H1 (cell line): Measurements from ENCODE around the gene CDCA3. TPM values are rescaled to one million over a fixed set of nuclear protein-coding genes. Genes with fewer than 3 reads are reported as not detected.

ENCODE experiments used
- CTCF ChIA-PET: fragments of 300-600 bp; sonication (Branson Sonifier 250); formaldehyde crosslinking; loops from one replicate; lab custom pipeline; 2021; ENCODE audit not compliant: partially characterized antibody; lab: Charles Lee
- POLR2A ChIA-PET: fragments of 300-600 bp; sonication (Branson Sonifier 250); formaldehyde crosslinking; loops from one replicate; lab custom pipeline; 2021; ENCODE audit warnings: inconsistent platforms; ENCODE audit not compliant: partially characterized antibody; lab: Charles Lee
- DNase-seq, 2 experiments: peaks; one replicate each; pipeline versions ENCODE4 v3.0.0 to v3.0.0-alpha.2; 2010 to 2022; ENCODE audit warnings: low spot score in 2 of 2, low read depth in 1 of 2, mixed read lengths in 1 of 2
- FAIRE-seq: peaks from 2 replicates; lab custom pipeline; 2011; peaks lifted over from hg19 to GRCh38; lab: Jason Lieb, UNC
- H2AFZ ChIP-seq: 2 replicates; pipeline ENCODE4 v1.8.1; 2012; ENCODE audit warnings: low read length, inconsistent platforms
- H2AK5ac ChIP-seq: 2 replicates; pipeline ENCODE4 v1.6.1; 2013; ENCODE audit warnings: low read depth, low read length
- H2BK120ac ChIP-seq: replicated peaks from 2 replicates; pipeline ENCODE3; 2013; ENCODE audit warnings: low read depth, low read length, inconsistent platforms
- H2BK12ac ChIP-seq: 2 replicates; pipeline ENCODE4 v1.6.1; 2013; ENCODE audit warnings: low read depth, low read length
- H2BK15ac ChIP-seq: 2 replicates; pipeline ENCODE4 v1.6.1; 2013; ENCODE audit warnings: low read length
- H2BK20ac ChIP-seq: 2 replicates; pipeline ENCODE4 v1.6.1; 2013; ENCODE audit warnings: low read length
- H2BK5ac ChIP-seq: 2 replicates; pipeline ENCODE4 v1.6.1; 2013; ENCODE audit warnings: low read depth, low read length
- H3K14ac ChIP-seq: 2 replicates; pipeline ENCODE4 v1.6.1; 2013; ENCODE audit warnings: inconsistent platforms; ENCODE audit not compliant: insufficient read length
- H3K18ac ChIP-seq: 2 replicates; pipeline ENCODE4 v1.6.1; 2013; ENCODE audit warnings: low read length; ENCODE audit errors: extremely low read depth
- H3K23ac ChIP-seq: 2 replicates; pipeline ENCODE4 v1.6.1; 2013; ENCODE audit warnings: inconsistent platforms; ENCODE audit not compliant: insufficient read length
- H3K23me2 ChIP-seq: 2 replicates; pipeline ENCODE4 v1.6.1; 2013; ENCODE audit warnings: low read depth, low read length
- H3K27ac ChIP-seq: 2 replicates; pipeline ENCODE4 v1.6.1; 2011; ENCODE audit warnings: low read depth, low read length, inconsistent platforms
- H3K27me3 ChIP-seq, 4 experiments: replicated peaks in 1 of 4; 1 replicate in 1 of 4; 2 replicates in 3 of 4; pipeline versions ENCODE4 v1.6.1 to v1.8.1; 2011 to 2013; ENCODE audit warnings: low read length in 3 of 4, mild to moderate bottlenecking in 3 of 4, inconsistent platforms in 2 of 4, mixed read lengths in 2 of 4, moderate library complexity in 1 of 4; ENCODE audit not compliant: control insufficient read depth in 3 of 4, insufficient read depth in 3 of 4; ENCODE audit errors: extremely low read depth in 1 of 4
- H3K36me3 ChIP-seq, 4 experiments: 2 replicates each; pipeline versions ENCODE4 v1.6.1 to v1.8.1; 2011 to 2013; ENCODE audit warnings: mild to moderate bottlenecking in 4 of 4, low read length in 3 of 4, moderate library complexity in 2 of 4, control low read depth in 1 of 4, inconsistent platforms in 1 of 4; ENCODE audit not compliant: insufficient read depth in 4 of 4, control insufficient read depth in 2 of 4
- H3K4ac ChIP-seq: replicated peaks from 2 replicates; pipeline ENCODE3; 2013; ENCODE audit warnings: low read length, low read depth, mixed read lengths, inconsistent platforms; ENCODE audit not compliant: insufficient read length
- H3K4me1 ChIP-seq, 4 experiments: replicated peaks in 1 of 4; 1 replicate in 1 of 4; 2 replicates in 3 of 4; pipeline versions ENCODE4 v1.6.1 to v1.8.1; 2011 to 2013; ENCODE audit warnings: low read length in 3 of 4, inconsistent platforms in 2 of 4, mixed read lengths in 1 of 4; ENCODE audit not compliant: insufficient read depth in 4 of 4, control insufficient read depth in 3 of 4
- H3K4me2 ChIP-seq, 2 experiments: 2 replicates each; pipeline versions ENCODE4 v1.6.1 to v1.8.1; 2011 to 2013; ENCODE audit warnings: low read depth in 2 of 2, low read length in 2 of 2, control low read depth in 1 of 2, inconsistent platforms in 1 of 2, mild to moderate bottlenecking in 1 of 2; ENCODE audit not compliant: insufficient read depth in 1 of 2
- H3K4me3 ChIP-seq, 4 experiments: fragments of 200-600, 300-600 bp in 1 of 4; sonication (generic), shearing (Covaris generic), sonication (Bioruptor Twin) in 1 of 4; 2 replicates each; pipeline versions ENCODE4 v1.5.1 to v1.8.1; 2011 to 2016; ENCODE audit warnings: low read length in 4 of 4, low read depth in 3 of 4, control low read depth in 2 of 4, inconsistent platforms in 2 of 4, mild to moderate bottlenecking in 2 of 4, mixed read lengths in 1 of 4, moderate library complexity in 1 of 4; ENCODE audit not compliant: insufficient read depth in 2 of 4; ENCODE audit errors: extremely low read depth in 1 of 4
- H3K56ac ChIP-seq: replicated peaks from 2 replicates; pipeline ENCODE3; 2013; ENCODE audit warnings: low read depth, mild to moderate bottlenecking, mixed read lengths, low read length, inconsistent platforms; ENCODE audit not compliant: insufficient read length
- H3K79me1 ChIP-seq: 2 replicates; pipeline ENCODE4 v1.6.1; 2013; ENCODE audit warnings: low read depth, low read length, control low read depth
- H3K79me2 ChIP-seq, 2 experiments: 2 replicates each; pipeline versions ENCODE4 v1.6.1 to v1.8.1; 2012 to 2013; ENCODE audit warnings: low read length in 2 of 2, mild to moderate bottlenecking in 2 of 2, inconsistent platforms in 1 of 2; ENCODE audit not compliant: insufficient read depth in 2 of 2, control insufficient read depth in 1 of 2
- H3K9ac ChIP-seq, 4 experiments: replicated peaks in 1 of 4; 1 replicate in 1 of 4; 2 replicates in 3 of 4; pipeline versions ENCODE4 v1.6.1 to v1.8.1; 2011 to 2013; ENCODE audit warnings: low read depth in 3 of 4, low read length in 3 of 4, control low read depth in 2 of 4, mild to moderate bottlenecking in 2 of 4, moderate library complexity in 2 of 4, inconsistent platforms in 1 of 4; ENCODE audit errors: extremely low read depth in 1 of 4
- H3K9me3 ChIP-seq, 2 experiments: 2 replicates each; pipeline versions ENCODE4 v1.6.1 to v1.8.1; 2012 to 2013; ENCODE audit warnings: mild to moderate bottlenecking in 2 of 2, moderate library complexity in 2 of 2, control low read depth in 1 of 2, inconsistent platforms in 1 of 2, low read depth in 1 of 2, low read length in 1 of 2, mixed read lengths in 1 of 2; ENCODE audit not compliant: insufficient read depth in 2 of 2
- H4K20me1 ChIP-seq, 2 experiments: replicated peaks in 1 of 2; 2 replicates each; pipeline versions ENCODE3 to v1.8.1; 2011 to 2013; ENCODE audit warnings: inconsistent platforms in 2 of 2, low read length in 2 of 2, mild to moderate bottlenecking in 1 of 2; ENCODE audit not compliant: insufficient read depth in 2 of 2, control insufficient read depth in 1 of 2
- H4K5ac ChIP-seq: 2 replicates; pipeline ENCODE4 v1.6.1; 2013; ENCODE audit warnings: low read length, low read depth, mixed read lengths, inconsistent platforms; ENCODE audit not compliant: insufficient read length
- H4K8ac ChIP-seq: 2 replicates; pipeline ENCODE4 v1.8.0; 2013; ENCODE audit warnings: mild to moderate bottlenecking, moderate library complexity, low read length, inconsistent platforms; ENCODE audit not compliant: insufficient read depth; ENCODE audit errors: extremely low read depth
- H4K91ac ChIP-seq: replicated peaks from 2 replicates; pipeline ENCODE3; 2013; ENCODE audit warnings: low read length, mixed read lengths, inconsistent platforms; ENCODE audit not compliant: insufficient read length
- KDM1A ChIP-seq: fragments of 200-600, 300-600 bp; sonication (generic); IDR thresholded peaks from 2 replicates; pipeline ENCODE4 v1.7.1; 2016; ENCODE audit warnings: mild to moderate bottlenecking, low read length, borderline replicate concordance
- WGBS, 2 experiments: shearing (Covaris generic) in 1 of 2; methylation state at CpG; one replicate each; pipeline versions ENCODE4 v1.1.6 to v1.1.7; 2013 to 2015; ENCODE audit warnings: low lambda C conversion rate in 2 of 2, mixed read lengths in 2 of 2, inconsistent platforms in 1 of 2, low coverage in 1 of 2, missing lambda C conversion rate in 1 of 2; ENCODE audit not compliant: insufficient replicate concordance in 2 of 2, insufficient coverage in 1 of 2, insufficient read length in 1 of 2; ENCODE audit errors: extremely low coverage in 1 of 2, missing lambda C conversion rate in 1 of 2; 5-methylcytosine and 5-hydroxymethylcytosine counted together
- polyA plus RNA-seq, 7 experiments: library from polyadenylated mRNA; depleted of rRNA in 3 of 7; stranded (reverse) in 5 of 7; unstranded in 2 of 7; fragments of >200 nt in 5 of 7; fragments of 200-250 nt in 2 of 7; gene quantifications; 1 replicate in 5 of 7; 2 replicates in 1 of 7; 4 replicates in 1 of 7; pipeline versions ENCODE4 v1.2.1 to v1.2.3, GENCODE V29; 2011 to 2013; ENCODE audit warnings: missing spikeins in 2 of 7, mixed read lengths in 2 of 7
- total RNA-seq: library from RNA; stranded (reverse); fragmentation: NEBNext Ultra II Directional; extraction: Animal tissue kit (Norgen Biotek cat#: 25700); gene quantifications from 2 replicates; pipeline ENCODE4 v1.2.1, GENCODE V29; 2021

CDCA3 gene
- total and polyA plus RNA-seq, 2 of the 8 experiments (the other 6 are each of a cell fraction or from before 2014, with no cell fraction given): 47.7 to 71.2 TPM

GRCh38 chr12:6860116-6860515, 9.0 kb upstream of the CDCA3 start:
- Histone ChIP-seq H3K79me2 (no peaks in the 10 kb centered on the region), H3K36me3 (peaks cover 31 to 77% (median 72%) of the 10 kb centered on the region in 4 experiments), H4K5ac (no peak overlapping the region), H2AFZ (no peak overlapping the region), H4K91ac (no peak overlapping the region), H2BK20ac (no peak overlapping the region), H3K23me2 (no peaks in the 10 kb centered on the region), H3K56ac (no peak overlapping the region), H3K4me1 (no peaks in the 10 kb centered on the region), H3K27ac (no peak overlapping the region), H2BK15ac (no peak overlapping the region), H3K79me1 (no peaks in the 10 kb centered on the region; the same call in 1 of the 2 replicates), H3K4me3 (no peak overlapping the region), H3K23ac (no peak overlapping the region), H2AK5ac (no peak overlapping the region), H3K4me2 (no peak overlapping the region), H2BK120ac (no peak overlapping the region), H3K4ac (no peak overlapping the region), H4K8ac (no peak overlapping the region), H3K14ac (no peak overlapping the region), H3K27me3 (no peaks in the 10 kb centered on the region), H3K9me3 (no peaks in the 10 kb centered on the region), H2BK12ac (no peak overlapping the region), H3K9ac (no peak overlapping the region), H4K20me1 (peaks cover 0 to 2% of the 10 kb centered on the region in 2 experiments), H2BK5ac (no peak overlapping the region), H3K18ac (no peak overlapping the region)
- POLR2A ChIA-PET: interaction anchor here (1.1 to 18.9 kb wide), 5 partner anchors 9 to 322 kb away, joined by 3 to 588 read pairs (median 5); partner anchors contain the start of genes C12orf57, CDCA3, GNB3 and RNU7-1
- FAIRE-seq (no peak), DNase-seq (no peak)
- 91% methylated on average over 9 of the region's 9 CpGs; no CpG with 5 or more reads in 1 of the 2 experiments for WGBS, 2 experiments
- CTCF ChIA-PET: interaction anchor here (0.6 to 4.5 kb wide), 6 partner anchors 11 to 194 kb away, joined by 3 to 27 read pairs (median 5); partner anchors contain the start of genes GNB3 and SPSB2
- TF ChIP-seq KDM1A: no peak
